GM19438 (cell line): ENCODE data around the gene LRRC3C.
A peak's percentile ranks its signal among the peaks of the same experiment; 100 is the strongest.
"Not testable (repeated sequence)": the region's sequence is repeated elsewhere in the genome, so short reads cannot be mapped to it uniquely, and the experiment has no call there.

ENCODE experiments used
- ATAC-seq: cut with Tn5 transposase; IDR thresholded peaks from one replicate; pipeline ENCODE4 v1.9.1; 2021; ENCODE audit warnings: low read depth; ENCODE audit not compliant: unreplicated experiment

Gene LRRC3C, protein sequence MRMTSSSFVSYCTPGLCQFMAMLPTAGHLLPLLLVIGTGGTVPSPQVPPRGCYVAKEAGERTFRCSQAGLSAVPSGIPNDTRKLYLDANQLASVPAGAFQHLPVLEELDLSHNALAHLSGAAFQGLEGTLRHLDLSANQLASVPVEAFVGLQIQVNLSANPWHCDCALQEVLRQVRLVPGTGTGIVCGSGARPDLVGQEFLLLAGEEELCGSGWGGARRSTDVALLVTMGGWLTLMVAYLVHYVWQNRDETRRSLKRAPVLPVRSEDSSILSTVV

GRCh38 chr17:39927101-39927928, at the start of gene LRRC3C, which contains the start of gene ORMDL3:
TSS of gene LRRC3C (plus strand) at chr17:39927732. CDS start at chr17:39941524, 13,792 bp downstream.
TSS of gene ORMDL3 (minus strand) at chr17:39927601. CDS start at chr17:39924203, 3,398 bp downstream.
- peak; percentile 70 for ATAC-seq

GRCh38 chr17:39886102-39886501, 41.4 kb upstream of the LRRC3C start:
- ATAC-seq: not testable (repeated sequence)

DNA sequence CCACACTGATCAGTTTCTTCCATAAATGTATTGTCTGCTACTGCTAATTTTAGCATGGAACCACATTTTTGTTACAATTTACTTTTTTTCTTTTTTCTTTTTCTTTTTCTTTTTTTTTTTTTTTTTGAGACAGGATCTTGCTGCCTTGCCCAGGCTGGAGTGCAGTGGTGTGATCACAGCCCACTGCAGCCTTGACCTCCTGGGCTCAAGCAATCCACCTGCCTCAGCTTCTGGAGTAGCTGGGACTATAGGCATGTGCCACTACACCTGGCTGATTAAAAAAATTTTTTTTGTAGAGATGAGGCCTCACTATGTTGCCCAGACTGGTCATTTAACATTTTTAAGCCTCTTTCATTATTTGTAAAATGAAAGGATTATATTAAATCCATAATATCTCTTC, 40.5 kb upstream of the LRRC3C start:
- no peak for ATAC-seq

DNA sequence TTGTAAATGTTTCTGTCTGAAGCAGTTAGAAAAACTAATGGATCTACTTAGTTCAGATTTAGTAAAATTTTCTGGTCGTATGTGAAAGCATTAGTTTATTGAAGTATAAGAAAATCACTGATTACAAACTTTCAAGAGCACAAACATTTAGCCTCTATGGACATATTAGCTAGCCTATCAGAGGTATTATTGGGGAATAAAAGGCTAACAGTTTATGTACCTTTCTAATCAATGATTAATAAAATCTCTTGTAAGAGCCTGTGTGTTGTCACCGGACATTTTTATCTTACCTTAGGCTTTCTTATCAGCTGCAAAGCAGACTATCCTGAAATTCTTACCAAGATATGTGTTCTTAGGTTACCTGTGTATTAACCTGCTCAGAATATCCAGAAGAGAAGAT, 38.3 kb upstream of the LRRC3C start:
- ATAC-seq: no peak

DNA sequence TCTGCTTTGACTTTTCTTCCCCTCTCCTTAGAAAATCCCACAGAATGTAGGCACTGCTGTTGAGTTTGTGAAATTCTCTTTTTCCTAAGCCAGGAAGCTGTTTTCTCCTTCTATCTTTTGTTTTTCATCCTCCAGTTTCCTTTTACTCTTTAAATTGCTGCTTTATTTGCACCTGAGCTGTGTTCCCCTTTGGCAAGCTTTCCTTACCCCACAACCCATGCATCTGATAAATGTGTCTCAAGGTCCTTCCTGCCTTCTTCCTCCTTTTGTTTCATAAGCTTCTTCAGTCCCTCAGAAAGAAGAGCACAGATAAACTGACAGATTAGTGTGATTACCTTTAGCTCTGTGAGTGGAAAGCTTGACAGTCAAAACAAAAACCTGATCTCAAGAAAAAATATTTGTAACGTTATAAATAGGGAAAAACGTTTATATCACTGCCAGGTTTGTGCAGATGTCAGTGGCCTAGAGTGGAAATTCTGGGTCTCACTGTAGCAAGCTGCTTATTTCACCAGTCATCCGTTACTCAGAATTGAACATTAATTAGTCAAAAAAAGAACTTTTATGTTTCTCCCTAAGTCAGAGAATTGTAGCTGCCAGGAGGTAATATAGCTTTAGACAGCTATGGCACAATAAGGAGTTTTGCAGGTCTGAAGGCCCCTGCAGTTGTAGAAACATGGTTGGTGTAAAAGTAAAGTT, 32.7 kb upstream of the LRRC3C start:
- ATAC-seq: no peak

GRCh38 chr17:39898088-39898487, 29.4 kb upstream of the LRRC3C start:
- ATAC-seq: no peak

DNA sequence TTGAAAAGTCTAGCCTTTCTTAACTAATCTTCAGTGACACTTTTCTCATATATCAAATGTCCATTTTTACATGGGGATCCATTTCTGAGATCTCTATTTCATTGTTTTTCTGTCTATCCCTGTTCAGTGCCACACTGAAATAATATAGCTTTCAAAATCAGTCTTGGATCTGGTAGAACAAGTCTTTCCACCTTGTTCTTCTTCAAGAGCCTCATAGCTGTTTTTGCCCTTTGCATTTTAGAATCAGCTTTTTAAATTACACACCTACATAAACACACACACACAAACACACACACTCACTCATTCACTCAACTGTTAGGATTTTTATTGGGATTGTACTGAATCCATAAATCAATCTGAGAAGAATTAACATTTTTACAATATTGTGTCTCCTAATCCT, 28.3 kb upstream of the LRRC3C start:
- ATAC-seq: no peak

- ATAC-seq: not testable (repeated sequence)
These were observed 25.5 kb upstream of the LRRC3C start for GRCh38 chr17:39902027-39902426.

DNA sequence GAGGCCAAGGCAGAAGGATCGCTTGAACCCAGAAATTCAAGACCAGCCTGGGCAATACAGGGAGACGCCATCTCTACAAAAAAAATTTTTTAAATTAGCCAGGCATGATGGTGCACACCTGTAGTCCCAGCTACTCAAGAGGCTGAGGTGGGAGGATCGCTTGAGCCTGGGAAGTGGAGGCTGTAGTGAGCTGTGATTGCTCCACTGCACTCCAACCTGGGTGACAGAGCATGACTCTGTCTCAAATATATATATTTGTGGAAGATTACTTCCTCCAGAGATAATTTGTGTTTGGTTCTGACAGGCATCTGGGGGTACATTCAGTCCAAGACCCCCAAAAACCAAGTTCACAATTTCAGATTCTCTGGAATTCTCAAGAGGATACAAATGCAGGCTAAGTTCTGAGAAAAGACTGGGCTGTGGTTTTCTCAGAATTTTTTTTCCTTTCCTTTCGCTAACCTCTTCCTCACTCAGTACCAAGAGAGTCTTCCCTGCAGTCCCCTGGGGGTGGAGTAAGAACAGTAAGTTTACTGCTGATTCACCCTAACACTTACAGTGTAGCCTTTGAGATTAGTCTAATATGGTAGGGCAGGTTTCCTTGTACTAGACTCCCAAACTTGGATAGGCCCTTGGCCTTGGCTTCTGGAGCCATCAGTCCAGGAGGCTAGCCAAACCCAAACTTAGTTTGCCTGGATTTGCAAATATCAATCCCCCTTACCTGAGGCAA, 24.2 kb upstream of the LRRC3C start:
- no peak for ATAC-seq

DNA sequence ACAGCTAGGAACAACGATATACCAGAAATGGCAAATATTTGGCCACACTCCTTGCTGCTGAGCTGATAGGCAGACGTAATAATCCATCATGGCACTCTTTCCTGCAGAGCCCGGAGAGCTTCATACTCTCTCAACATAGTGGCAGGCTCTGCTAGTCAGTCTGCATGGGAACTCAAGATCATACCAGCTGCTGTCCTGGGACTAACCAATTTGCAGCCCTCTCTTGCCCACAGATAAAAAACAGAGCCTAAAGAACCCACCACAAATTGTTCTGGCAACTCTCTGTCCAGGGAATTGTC, 22.6 kb upstream of the LRRC3C start:
- ATAC-seq: no peak

DNA sequence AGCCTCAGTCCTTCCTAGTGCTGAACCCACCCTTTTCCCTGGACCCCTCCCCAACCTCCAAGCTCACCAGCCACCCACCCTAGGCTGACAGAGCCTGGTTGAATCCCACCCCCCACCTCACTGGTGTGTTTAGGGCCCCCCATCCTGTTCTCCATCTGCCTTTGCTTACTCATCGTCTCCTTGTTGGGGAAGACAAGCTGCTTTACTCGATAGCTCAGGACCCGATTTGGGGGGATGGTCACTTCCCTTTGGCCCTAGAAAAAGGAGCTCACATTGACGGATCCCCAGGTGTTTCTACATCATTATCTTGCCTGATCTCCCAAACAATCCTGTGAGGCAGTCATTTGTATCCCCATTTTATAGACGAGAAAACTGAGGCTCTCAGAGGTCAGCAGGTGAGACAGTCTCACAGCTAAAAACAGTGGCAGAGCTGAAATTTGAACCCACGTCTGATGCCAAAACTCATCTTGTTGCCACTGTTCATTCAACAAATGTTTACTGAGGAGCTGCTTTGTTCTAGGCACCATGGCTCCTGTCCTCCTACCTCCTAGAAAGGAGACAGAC, 18.7 kb upstream of the LRRC3C start:
- no peak for ATAC-seq

DNA sequence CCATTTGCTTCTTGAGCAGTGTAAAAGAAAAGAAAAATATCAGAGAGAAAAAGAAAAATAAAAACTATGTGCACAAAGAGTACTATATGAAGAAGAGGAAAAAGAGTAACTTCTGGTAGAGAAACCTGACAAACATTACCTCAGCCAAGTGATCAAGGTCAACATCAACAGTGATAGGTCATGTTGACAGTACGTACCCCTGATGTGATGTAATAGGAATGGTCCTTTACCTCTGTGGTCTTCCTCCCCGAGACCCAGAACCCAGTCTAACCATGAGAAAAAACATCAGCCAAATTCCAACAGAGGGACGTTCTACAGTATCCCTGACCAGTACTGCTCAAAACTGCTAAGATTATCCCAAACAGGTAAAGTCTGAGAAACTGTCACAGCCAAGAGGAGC, 13.5 kb upstream of the LRRC3C start:
- no peak for ATAC-seq

GRCh38 chr17:39915559-39915958, 12.0 kb upstream of the LRRC3C start:
- no peak for ATAC-seq

DNA sequence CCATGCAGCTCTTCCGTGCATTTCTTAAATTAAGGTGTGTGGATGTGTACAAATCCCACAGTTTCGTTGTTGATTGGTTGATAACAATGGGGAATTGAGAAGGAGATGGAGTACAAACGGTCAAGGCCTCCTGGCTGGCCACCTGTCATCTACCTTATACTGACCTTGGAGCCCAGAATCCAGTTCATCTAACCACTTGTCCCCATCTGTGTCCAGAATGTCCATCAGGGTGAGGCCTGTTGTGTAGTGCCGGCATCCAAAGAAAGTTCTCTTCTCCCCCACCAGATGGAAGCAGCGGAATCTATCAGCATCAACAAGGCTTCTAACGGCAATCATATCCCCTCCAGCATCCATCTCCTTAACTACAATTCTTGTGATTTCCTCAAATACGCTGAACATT, 10.6 kb upstream of the LRRC3C start:
- ATAC-seq: no peak

DNA sequence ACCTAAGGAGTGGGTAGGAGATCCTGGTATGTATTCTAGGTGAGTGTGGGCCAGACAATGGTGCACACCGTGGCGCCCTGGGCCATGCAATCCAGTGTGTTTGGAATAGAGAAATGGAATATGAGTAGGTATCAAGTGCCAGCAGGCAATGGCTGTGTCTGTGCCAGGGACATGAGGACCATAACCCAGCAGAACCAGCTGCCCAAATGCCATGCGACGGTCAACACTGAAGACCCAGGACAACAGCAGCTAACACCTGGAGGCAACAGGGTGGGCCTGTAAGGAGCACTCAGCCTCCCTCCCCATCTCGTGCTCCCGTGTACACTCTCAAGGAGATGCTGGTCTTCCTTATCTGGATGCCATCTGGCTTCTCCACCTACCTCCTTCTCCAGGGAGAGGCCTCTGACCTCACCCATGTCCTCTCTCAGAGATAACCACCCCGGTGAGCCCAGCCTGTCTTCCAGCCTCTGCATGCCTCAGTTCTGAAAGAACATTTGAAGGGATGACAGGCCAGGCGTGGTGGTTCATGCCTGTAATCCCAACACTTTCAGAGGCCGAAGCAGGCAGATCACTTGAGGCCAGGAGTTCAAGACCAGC, 8.3 kb upstream of the LRRC3C start:
- no peak for ATAC-seq

GRCh38 chr17:39920218-39921210, 7.0 kb upstream of the LRRC3C start:
- ATAC-seq: no peak

DNA sequence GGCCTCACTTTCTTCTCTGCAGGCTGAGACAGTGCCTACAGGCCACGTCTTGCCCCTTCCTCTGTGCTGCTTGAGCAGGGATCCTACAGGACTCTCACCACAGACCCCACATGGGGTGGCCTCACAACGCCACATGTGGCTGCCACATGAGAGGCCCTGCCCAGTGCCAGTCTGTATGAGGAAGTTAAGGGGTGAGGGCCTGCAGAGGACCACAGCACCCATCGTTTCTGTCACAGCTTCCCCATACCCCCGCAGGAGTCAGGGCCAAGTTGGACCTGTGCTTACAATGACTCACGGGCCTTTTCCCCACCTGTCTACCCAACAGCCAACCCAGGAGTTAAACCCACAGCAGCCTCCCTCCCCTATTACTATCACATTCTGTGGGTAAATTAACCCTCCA, 6.2 kb upstream of the LRRC3C start:
- ATAC-seq: no peak

- no peak for ATAC-seq
These were observed 5.5 kb upstream of the LRRC3C start for GRCh38 chr17:39922006-39922405.

GRCh38 chr17:39923230-39923629, 4.3 kb upstream of the LRRC3C start:
- no peak for ATAC-seq
